Fibroblast of villous mesenchyme (primary cell): ENCODE results near the gene RTN4RL2. TPM values are rescaled to one million over a fixed set of nuclear protein-coding genes. Genes with fewer than 3 reads are reported as not detected.

ENCODE experiments used
- DNase-seq: peaks from one replicate; pipeline ENCODE4 v3.0.0-alpha.2; 2010; ENCODE audit warnings: low read depth
- H3K4me3 ChIP-seq: 2 replicates; pipeline ENCODE4 v1.5.1; 2011; ENCODE audit warnings: low read depth, mild to moderate bottlenecking, low read length
- CTCF ChIP-seq: IDR thresholded peaks from 2 replicates; pipeline ENCODE4 v1.5.1; 2012; ENCODE audit warnings: low read depth, mild to moderate bottlenecking, low read length; ENCODE audit not compliant: insufficient read depth
- total RNA-seq: library from RNA; depleted of rRNA; stranded (reverse); fragments of >200 nt; gene quantifications from 2 replicates; pipeline ENCODE4 v1.2.3, GENCODE V29; 2012

The RTN4RL2 gene
- total RNA-seq, result not detected in 2 replicates

- peak; percentile 30 for DNase-seq
- TF ChIP-seq CTCF, result no peak
- H3K4me3 ChIP-seq, result peak within 1 kb of the TSS; percentile 48
Measured at GRCh38 chr11:57460022-57460757, at the start of gene RTN4RL2. RTN4RL2 (plus strand) TSS chr11:57460528; CDS start chr11:57460866, 338 bp downstream.

GRCh38 chr11:57413681-57414080 lies 46.6 kb upstream of the RTN4RL2 start:
- H3K4me3 ChIP-seq, result no peak overlapping the region
- no peak for DNase-seq
- no peak for TF ChIP-seq CTCF

- H3K4me3 ChIP-seq, result no peak overlapping the region
- no peak for TF ChIP-seq CTCF
- DNase-seq, result no peak
Measured at GRCh38 chr11:57414612-57415212, 45.6 kb upstream of the RTN4RL2 start.

- DNase-seq, result no peak
- no peak for TF ChIP-seq CTCF
- H3K4me3 ChIP-seq, result no peak overlapping the region
Measured at GRCh38 chr11:57416436-57416835, 43.9 kb upstream of the RTN4RL2 start.

- no peak for DNase-seq
- H3K4me3 ChIP-seq, result no peak overlapping the region
- TF ChIP-seq CTCF, result no peak
Measured at GRCh38 chr11:57417056-57417455, 43.3 kb upstream of the RTN4RL2 start.

- no peak for TF ChIP-seq CTCF
Measured at GRCh38 chr11:57418131-57418530, 42.2 kb upstream of the RTN4RL2 start.

More at GRCh38 chr11:57418131-57418530, 42.2 kb upstream of the RTN4RL2 start:
- no peak for DNase-seq
- H3K4me3 ChIP-seq, result no peak overlapping the region
